Measurements from ENCODE around the gene C18orf63.
A peak's percentile ranks its signal among the peaks of the same experiment; 100 is the strongest.

C18orf63 gene

GRCh38 chr18:74331404-74331803 is 15.8 kb downstream of the C18orf63 start:
- DNase-seq, result no peak

GRCh38 chr18:74333091-74333490 is 17.5 kb downstream of the C18orf63 start:
- no peak for DNase-seq

GRCh38 chr18:74334242-74334893 is 18.7 kb downstream of the C18orf63 start:
- DNase-seq, result no peak

GRCh38 chr18:74336656-74337055 is 21.0 kb downstream of the C18orf63 start:
- DNase-seq, result no peak

GRCh38 chr18:74337155-74337911 is 21.7 kb downstream of the C18orf63 start:
- DNase-seq, result no peak

GRCh38 chr18:74337912-74338309 is 22.3 kb downstream of the C18orf63 start:
- DNase-seq, result no peak

GRCh38 chr18:74342416-74343043 is 26.9 kb downstream of the C18orf63 start:
- peak; percentile 53 for DNase-seq

- DNase-seq, result no peak
These were observed 30.6 kb downstream of the C18orf63 start for GRCh38 chr18:74346206-74346605.

- no peak for DNase-seq
These were observed 32.9 kb downstream of the C18orf63 start for GRCh38 chr18:74348581-74348980.

GRCh38 chr18:74351354-74351753 is 35.7 kb downstream of the C18orf63 start:
- DNase-seq, result no peak

GRCh38 chr18:74353169-74353775 is 37.6 kb downstream of the C18orf63 start:
- peak; percentile 74 for DNase-seq

- no peak for DNase-seq
These were observed 41.3 kb downstream of the C18orf63 start for GRCh38 chr18:74356959-74357358.

- no peak for DNase-seq
These were observed 45.4 kb downstream of the C18orf63 start for GRCh38 chr18:74360852-74361655.

- DNase-seq, result no peak
These were observed 52.3 kb downstream of the C18orf63 start for GRCh38 chr18:74367905-74368304.

- no peak for DNase-seq
These were observed 53.5 kb downstream of the C18orf63 start for GRCh38 chr18:74368901-74369705.

GRCh38 chr18:74370115-74370514 is 54.5 kb downstream of the C18orf63 start:
- DNase-seq, result no peak

- DNase-seq, result peak; percentile 57
These were observed 57.8 kb downstream of the C18orf63 start for GRCh38 chr18:74373428-74373827.

GRCh38 chr18:74375999-74376398 is 60.4 kb downstream of the C18orf63 start:
- DNase-seq, result no peak

- DNase-seq, result no peak
These were observed 60.9 kb downstream of the C18orf63 start for GRCh38 chr18:74376523-74376922.

- DNase-seq, result no peak
These were observed 62.1 kb downstream of the C18orf63 start for GRCh38 chr18:74377776-74378175.

GRCh38 chr18:74378179-74378682 is 62.6 kb downstream of the C18orf63 start:
- DNase-seq, result peak; percentile 13

- DNase-seq, result no peak
These were observed 65.3 kb downstream of the C18orf63 start for GRCh38 chr18:74380916-74381315.

All from CD4-positive, alpha-beta T cell treated with Interleukin-17A for 4 hours (primary cell).